Left renal pelvis (tissue), 4 donors: ENCODE data around the gene TBPL2. TPM values are rescaled to one million over a fixed set of nuclear protein-coding genes. Genes with fewer than 3 reads are reported as not detected.

ENCODE experiments used
- DNase-seq, 4 donors: peaks; one replicate each; pipeline ENCODE4 v3.0.0-alpha.2; 2013; ENCODE audit warnings: low read depth in 4 of 4, low spot score in 3 of 4
- polyA plus RNA-seq, 4 donors: library from polyadenylated mRNA; unstranded; fragments of 120-200 nt; gene quantifications; one replicate each; pipeline ENCODE4 v1.2.1, GENCODE V29; 2013; ENCODE audit not compliant: insufficient read length in 4 of 4

The TBPL2 gene
- polyA plus RNA-seq, 4 donors: 0.10 to 0.11 TPM; not detected in 2

- DNase-seq: no peak
These were observed 67.6 kb downstream of the TBPL2 start for GRCh38 chr14:55372825-55373224.

- no peak for DNase-seq
These were observed 68.0 kb downstream of the TBPL2 start for GRCh38 chr14:55372423-55372822.

- no peak for DNase-seq
These were observed 69.4 kb downstream of the TBPL2 start for GRCh38 chr14:55370883-55371455.

- DNase-seq: no peak
These were observed 74.1 kb downstream of the TBPL2 start for GRCh38 chr14:55366271-55366670.

Other genes starting within 250 kb of the TBPL2 start
- gene DLGAP5, start 249.0 kb downstream of the TBPL2 start, polyA plus RNA-seq: 10 to 100 TPM; 28.7 to 35.3 (median 29.9) TPM
- 10 to 100 TPM; 24.9 to 42.0 (median 36.6) TPM for gene FBXO34, start 169.2 kb downstream of the TBPL2 start, polyA plus RNA-seq
- 10 to 100 TPM; 19.4 to 23.0 (median 20.8) TPM for gene ATG14, start 28.8 kb downstream of the TBPL2 start, polyA plus RNA-seq
- gene KTN1, start 139.6 kb upstream of the TBPL2 start, polyA plus RNA-seq: 100 to 1,000 TPM; 112 to 241 (median 207) TPM